DOHH2 (cell line): ENCODE data around the gene CA6.

Experiments
- EZH2phosphoT487 ChIP-seq: fragments of 200-600 bp; sonication (generic); IDR thresholded peaks from 2 replicates; pipeline ENCODE4 v1.6.1; 2017; ENCODE audit warnings: borderline replicate concordance, mild to moderate bottlenecking, antibody characterized with exemption, low read length, moderate library complexity, mixed read lengths
- TF ChIP-seq, protein P1 (sequence below): fragments of 200-600 bp; sonication (generic); IDR thresholded peaks from one replicate; pipeline ENCODE4 v1.5.1; 2014; ENCODE audit warnings: antibody characterized with exemption, mild to moderate bottlenecking, low read depth, low read length; ENCODE audit not compliant: poor library complexity, severe bottlenecking

DNA sequence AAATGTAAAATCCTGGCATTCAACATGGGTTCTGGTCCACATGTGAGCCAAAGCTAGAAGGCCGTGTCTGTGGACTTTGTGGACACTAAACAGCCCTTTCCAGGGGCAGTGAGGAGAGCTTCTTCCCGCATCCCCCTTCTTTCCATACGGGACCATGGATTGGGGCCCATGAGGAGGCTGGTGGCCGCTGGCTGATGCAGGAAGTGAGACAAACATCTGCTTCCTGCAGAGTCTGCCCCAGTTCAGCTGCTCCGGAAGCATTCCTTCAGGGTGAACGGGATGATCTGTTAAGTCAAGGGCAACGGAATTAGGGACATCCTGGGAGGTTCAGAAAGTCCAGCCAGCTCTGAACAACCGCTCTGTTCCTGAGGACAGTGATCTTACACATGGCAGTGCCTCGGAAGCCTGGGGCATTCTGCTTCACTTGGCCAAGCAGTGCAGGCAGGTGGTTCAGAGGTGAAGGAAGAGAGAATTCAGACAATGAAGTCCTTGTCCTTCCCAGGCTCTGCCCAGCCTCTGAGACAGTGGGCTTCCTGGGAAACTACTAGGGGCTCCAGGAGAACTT is 1.5 kb downstream of the CA6 start:
- TF ChIP-seq, protein P1, sequence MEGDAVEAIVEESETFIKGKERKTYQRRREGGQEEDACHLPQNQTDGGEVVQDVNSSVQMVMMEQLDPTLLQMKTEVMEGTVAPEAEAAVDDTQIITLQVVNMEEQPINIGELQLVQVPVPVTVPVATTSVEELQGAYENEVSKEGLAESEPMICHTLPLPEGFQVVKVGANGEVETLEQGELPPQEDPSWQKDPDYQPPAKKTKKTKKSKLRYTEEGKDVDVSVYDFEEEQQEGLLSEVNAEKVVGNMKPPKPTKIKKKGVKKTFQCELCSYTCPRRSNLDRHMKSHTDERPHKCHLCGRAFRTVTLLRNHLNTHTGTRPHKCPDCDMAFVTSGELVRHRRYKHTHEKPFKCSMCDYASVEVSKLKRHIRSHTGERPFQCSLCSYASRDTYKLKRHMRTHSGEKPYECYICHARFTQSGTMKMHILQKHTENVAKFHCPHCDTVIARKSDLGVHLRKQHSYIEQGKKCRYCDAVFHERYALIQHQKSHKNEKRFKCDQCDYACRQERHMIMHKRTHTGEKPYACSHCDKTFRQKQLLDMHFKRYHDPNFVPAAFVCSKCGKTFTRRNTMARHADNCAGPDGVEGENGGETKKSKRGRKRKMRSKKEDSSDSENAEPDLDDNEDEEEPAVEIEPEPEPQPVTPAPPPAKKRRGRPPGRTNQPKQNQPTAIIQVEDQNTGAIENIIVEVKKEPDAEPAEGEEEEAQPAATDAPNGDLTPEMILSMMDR: no peak
- no peak for TF ChIP-seq EZH2phosphoT487
